Nephron progenitor cell (in vitro differentiated cells): ENCODE data around the gene NRTN.

Source experiments
- DNase-seq: peaks from one replicate; pipeline ENCODE4 v3.0.0; 2021
- H3K27ac Mint-ChIP-seq: 2 replicates; pipeline ENCODE4 v1.8.0; 2021; ENCODE audit warnings: mild to moderate bottlenecking, moderate library complexity, mixed read lengths
- H3K27me3 Mint-ChIP-seq: 2 replicates; pipeline ENCODE4 v1.8.0; 2021; ENCODE audit warnings: mild to moderate bottlenecking, low read depth, mixed read lengths; ENCODE audit not compliant: poor library complexity
- H3K36me3 Mint-ChIP-seq: 2 replicates; pipeline ENCODE4 v1.8.0; 2021; ENCODE audit warnings: low read depth, mixed read lengths
- H3K4me1 Mint-ChIP-seq: 2 replicates; pipeline ENCODE4 v1.8.0; 2021; ENCODE audit warnings: mixed read lengths
- H3K4me3 Mint-ChIP-seq: 2 replicates; pipeline ENCODE4 v1.8.0; 2021; ENCODE audit warnings: mild to moderate bottlenecking, moderate library complexity, mixed read lengths
- H3K9me3 Mint-ChIP-seq: 2 replicates; pipeline ENCODE4 v1.8.0; 2021; ENCODE audit warnings: mild to moderate bottlenecking, moderate library complexity, mixed read lengths
- TF ChIP-seq, protein P1 (sequence below): fragments of 200-600 bp; sonication (generic); IDR thresholded peaks from 2 replicates; pipeline ENCODE4 v1.5.0; 2021; ENCODE audit warnings: antibody characterized with exemption

NRTN gene

GRCh38 chr19:5800361-5801270, 4.3 kb upstream of the NRTN start:
- Mint-ChIP-seq H3K36me3 (no peaks in the 10 kb centered on the region), H3K4me3 (no peak overlapping the region), H3K27me3 (peaks cover 26% of the 10 kb centered on the region), H3K9me3 (no peaks in the 10 kb centered on the region), H3K27ac (no peak overlapping the region), H3K4me1 (peaks cover 37% of the 10 kb centered on the region)
- TF ChIP-seq, protein P1, sequence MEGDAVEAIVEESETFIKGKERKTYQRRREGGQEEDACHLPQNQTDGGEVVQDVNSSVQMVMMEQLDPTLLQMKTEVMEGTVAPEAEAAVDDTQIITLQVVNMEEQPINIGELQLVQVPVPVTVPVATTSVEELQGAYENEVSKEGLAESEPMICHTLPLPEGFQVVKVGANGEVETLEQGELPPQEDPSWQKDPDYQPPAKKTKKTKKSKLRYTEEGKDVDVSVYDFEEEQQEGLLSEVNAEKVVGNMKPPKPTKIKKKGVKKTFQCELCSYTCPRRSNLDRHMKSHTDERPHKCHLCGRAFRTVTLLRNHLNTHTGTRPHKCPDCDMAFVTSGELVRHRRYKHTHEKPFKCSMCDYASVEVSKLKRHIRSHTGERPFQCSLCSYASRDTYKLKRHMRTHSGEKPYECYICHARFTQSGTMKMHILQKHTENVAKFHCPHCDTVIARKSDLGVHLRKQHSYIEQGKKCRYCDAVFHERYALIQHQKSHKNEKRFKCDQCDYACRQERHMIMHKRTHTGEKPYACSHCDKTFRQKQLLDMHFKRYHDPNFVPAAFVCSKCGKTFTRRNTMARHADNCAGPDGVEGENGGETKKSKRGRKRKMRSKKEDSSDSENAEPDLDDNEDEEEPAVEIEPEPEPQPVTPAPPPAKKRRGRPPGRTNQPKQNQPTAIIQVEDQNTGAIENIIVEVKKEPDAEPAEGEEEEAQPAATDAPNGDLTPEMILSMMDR = no peak
- no peak for DNase-seq

DNA sequence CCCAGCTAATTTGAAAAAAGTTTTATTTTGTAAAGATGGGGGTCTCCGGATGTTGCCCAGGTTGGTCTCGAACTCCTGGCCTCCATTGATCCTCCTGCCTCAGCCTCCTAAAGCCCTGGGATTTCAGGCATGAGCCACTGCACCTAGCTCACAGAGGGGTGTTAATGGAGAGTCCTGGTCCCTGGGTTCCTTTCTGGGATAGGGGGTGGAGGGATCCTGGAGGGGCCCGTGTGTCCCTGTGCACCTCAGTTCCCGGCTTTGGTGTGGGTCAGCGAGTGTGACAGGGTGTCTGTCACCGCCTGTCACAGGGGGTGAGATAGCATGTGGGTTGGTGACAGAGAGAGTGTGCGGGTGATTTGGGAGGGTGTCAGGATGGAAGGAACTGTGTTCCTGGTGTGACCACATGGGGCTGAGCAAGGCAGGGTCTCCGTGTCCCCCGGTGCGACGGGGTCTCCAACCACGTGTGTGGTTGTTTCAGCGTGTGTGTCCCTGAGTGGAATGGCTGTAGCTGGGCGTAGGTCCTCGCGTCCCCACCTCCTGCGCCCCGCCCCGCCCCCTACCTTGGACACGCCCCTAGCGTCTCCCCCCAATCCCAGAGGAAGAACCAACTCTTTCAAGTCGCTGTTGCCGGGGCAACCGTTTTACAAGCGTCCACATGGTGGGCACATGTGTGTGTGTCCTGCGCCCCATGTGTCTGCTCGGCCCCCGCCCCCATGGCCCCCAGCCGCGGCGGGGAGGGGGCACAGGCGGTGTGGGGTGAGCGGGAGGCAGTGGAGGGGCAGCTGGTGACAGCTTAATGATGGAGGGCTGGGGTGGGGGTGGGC, 2.9 kb upstream of the NRTN start:
- H3K4me1 Mint-ChIP-seq = peaks cover 50% of the 10 kb centered on the region
- peak overlapping the region; percentile 66 for H3K4me3 Mint-ChIP-seq
- H3K36me3 Mint-ChIP-seq = no peaks in the 10 kb centered on the region
- TF ChIP-seq, protein P1 = no peak
- DNase-seq = peak; percentile 88
- no peaks in the 10 kb centered on the region for H3K9me3 Mint-ChIP-seq
- H3K27ac Mint-ChIP-seq = no peak overlapping the region
- H3K27me3 Mint-ChIP-seq = peaks cover 28% of the 10 kb centered on the region

DNA sequence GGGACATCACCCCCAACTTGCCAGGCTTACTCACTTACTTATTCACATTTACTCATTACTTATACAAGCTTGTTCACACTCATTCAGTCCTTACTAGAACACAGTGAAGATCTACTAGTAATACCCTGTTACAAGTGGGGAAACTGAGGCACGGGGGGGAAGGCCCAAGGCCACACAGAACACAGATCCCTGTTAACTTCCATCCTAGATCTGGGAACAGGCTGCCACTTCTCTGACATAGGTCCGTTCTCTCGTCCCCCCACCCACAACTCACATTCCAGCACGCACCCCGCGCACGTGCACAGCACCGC, 1.5 kb upstream of the NRTN start:
- Mint-ChIP-seq H3K36me3 (no peaks in the 10 kb centered on the region), H3K4me3 (peak overlapping the region; percentile 56), H3K4me1 (peaks cover 56% of the 10 kb centered on the region), H3K27me3 (peaks cover 28% of the 10 kb centered on the region), H3K9me3 (no peaks in the 10 kb centered on the region), H3K27ac (no peak overlapping the region)
- no peak for DNase-seq
- TF ChIP-seq, protein P1 = no peak

- H3K36me3 Mint-ChIP-seq = no peaks in the 10 kb centered on the region
- no peaks in the 10 kb centered on the region for H3K9me3 Mint-ChIP-seq
- no peak overlapping the region for H3K27ac Mint-ChIP-seq
- DNase-seq = peak; percentile 99
- peak overlapping the region; percentile 77 for H3K4me3 Mint-ChIP-seq
- TF ChIP-seq, protein P1 = peak; percentile 95
- H3K27me3 Mint-ChIP-seq = peaks cover 27% of the 10 kb centered on the region
- H3K4me1 Mint-ChIP-seq = peaks cover 53% of the 10 kb centered on the region
These were observed 933 bp upstream of the NRTN start for GRCh38 chr19:5803752-5804515.

GRCh38 chr19:5805462-5806132, 730 bp downstream of the NRTN start:
- DNase-seq = peak; percentile 95
- Mint-ChIP-seq H3K36me3 (no peaks in the 10 kb centered on the region), H3K9me3 (no peaks in the 10 kb centered on the region), H3K27me3 (peaks cover 25% of the 10 kb centered on the region), H3K27ac (no peak overlapping the region), H3K4me1 (peaks cover 39% of the 10 kb centered on the region), H3K4me3 (peak overlapping the region; percentile 71)
- TF ChIP-seq, protein P1 = peak; percentile 84
